Esophagus muscularis mucosa (tissue), 3 donors: ENCODE measurements around the gene LHFPL5.

Experiments used
- POLR2A ChIP-seq: fragments of 450-650 bp; IDR thresholded peaks from one replicate; pipeline ENCODE4 v1.6.1; 2017; ENCODE audit warnings: antibody characterized with exemption, moderate library complexity, mild to moderate bottlenecking, low read depth
- POLR2AphosphoS5 ChIP-seq, 2 donors: sonication (generic); formaldehyde crosslinking; IDR thresholded peaks; one replicate each; pipeline ENCODE4 v1.6.1; 2017; ENCODE audit warnings: antibody characterized with exemption in 2 of 2
- TF ChIP-seq, protein P1 (sequence below), 3 experiments: fragments of 200-600 bp in 2 of 3; fragments of 450-650 bp in 1 of 3; sonication (generic) in 2 of 3; IDR thresholded peaks; one replicate each; pipeline ENCODE4 v1.5.1; 2017 to 2019; ENCODE audit warnings: antibody characterized with exemption in 3 of 3, mild to moderate bottlenecking in 2 of 3, moderate library complexity in 1 of 3

DNA sequence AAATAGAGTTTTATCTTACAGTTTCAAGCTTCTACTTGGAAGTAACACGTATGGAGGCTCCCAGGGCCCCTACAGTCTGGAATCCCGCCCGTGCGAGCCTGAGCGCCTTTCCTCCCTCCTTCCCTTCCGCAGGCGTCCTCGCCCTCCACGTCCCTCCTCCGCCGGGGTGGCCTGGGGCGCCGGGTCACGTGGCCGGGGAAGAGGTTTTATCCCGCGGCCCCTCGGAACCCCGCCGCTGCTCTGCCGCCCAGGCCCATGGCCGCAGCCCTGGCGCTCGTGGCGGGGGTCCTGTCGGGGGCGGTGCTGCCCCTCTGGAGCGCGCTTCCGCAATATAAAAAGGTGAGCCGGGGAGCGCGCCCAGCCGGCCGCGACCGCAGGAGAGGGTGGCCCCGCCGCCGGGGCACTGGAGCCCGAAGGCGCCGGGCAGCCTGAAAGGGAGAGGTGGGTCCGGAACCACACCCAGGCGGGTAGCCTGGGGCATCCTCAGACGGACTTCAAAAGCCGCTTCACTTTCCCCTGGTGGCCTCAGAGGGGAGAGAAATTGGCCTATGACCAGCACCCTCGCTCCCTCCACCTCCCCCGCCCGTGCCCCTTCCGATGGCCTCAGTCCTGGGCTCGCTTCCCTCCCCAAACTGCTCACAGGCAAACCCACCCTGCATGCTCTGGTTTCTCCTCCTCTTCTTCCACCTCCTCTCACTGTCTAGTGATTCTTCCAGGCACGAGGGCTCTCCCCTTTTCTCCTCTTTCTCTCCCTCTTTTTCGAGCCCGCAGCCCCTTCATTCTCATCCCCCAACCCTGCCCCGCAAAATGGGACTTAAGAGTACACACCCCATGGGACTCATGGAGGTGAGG lies 28.6 kb upstream of the LHFPL5 start, which contains the start of gene CLPSL2:
- TF ChIP-seq POLR2A (no peak), POLR2AphosphoS5 (IDR thresholded peaks at IDR 0.05) (no peak)
- TF ChIP-seq, protein P1, sequence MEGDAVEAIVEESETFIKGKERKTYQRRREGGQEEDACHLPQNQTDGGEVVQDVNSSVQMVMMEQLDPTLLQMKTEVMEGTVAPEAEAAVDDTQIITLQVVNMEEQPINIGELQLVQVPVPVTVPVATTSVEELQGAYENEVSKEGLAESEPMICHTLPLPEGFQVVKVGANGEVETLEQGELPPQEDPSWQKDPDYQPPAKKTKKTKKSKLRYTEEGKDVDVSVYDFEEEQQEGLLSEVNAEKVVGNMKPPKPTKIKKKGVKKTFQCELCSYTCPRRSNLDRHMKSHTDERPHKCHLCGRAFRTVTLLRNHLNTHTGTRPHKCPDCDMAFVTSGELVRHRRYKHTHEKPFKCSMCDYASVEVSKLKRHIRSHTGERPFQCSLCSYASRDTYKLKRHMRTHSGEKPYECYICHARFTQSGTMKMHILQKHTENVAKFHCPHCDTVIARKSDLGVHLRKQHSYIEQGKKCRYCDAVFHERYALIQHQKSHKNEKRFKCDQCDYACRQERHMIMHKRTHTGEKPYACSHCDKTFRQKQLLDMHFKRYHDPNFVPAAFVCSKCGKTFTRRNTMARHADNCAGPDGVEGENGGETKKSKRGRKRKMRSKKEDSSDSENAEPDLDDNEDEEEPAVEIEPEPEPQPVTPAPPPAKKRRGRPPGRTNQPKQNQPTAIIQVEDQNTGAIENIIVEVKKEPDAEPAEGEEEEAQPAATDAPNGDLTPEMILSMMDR (IDR thresholded peaks at IDR 0.05) = no peak
